ENCODE data around the gene ADAMTS4.

GRCh38 chr1:161164901-161165610, 33.8 kb downstream of the ADAMTS4 start:
- TF ChIP-seq, protein P1, sequence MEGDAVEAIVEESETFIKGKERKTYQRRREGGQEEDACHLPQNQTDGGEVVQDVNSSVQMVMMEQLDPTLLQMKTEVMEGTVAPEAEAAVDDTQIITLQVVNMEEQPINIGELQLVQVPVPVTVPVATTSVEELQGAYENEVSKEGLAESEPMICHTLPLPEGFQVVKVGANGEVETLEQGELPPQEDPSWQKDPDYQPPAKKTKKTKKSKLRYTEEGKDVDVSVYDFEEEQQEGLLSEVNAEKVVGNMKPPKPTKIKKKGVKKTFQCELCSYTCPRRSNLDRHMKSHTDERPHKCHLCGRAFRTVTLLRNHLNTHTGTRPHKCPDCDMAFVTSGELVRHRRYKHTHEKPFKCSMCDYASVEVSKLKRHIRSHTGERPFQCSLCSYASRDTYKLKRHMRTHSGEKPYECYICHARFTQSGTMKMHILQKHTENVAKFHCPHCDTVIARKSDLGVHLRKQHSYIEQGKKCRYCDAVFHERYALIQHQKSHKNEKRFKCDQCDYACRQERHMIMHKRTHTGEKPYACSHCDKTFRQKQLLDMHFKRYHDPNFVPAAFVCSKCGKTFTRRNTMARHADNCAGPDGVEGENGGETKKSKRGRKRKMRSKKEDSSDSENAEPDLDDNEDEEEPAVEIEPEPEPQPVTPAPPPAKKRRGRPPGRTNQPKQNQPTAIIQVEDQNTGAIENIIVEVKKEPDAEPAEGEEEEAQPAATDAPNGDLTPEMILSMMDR (IDR thresholded peaks at IDR 0.05), result no peak
- TF ChIP-seq EP300 (IDR thresholded peaks at IDR 0.05) (no peak), POLR2AphosphoS5 (IDR thresholded peaks at IDR 0.05) (no peak)

Data from suprapubic skin (tissue), 4 donors.